Stimulated activated CD4-positive, alpha-beta T cell treated with anti-CD3 and anti-CD28 coated beads, Interleukin-2, amount 100 ng/mL, for 48 hours (primary cell): ENCODE results near the gene MBD2.

Source experiments
- DNase-seq, 2 donors: peaks; one replicate each; pipeline ENCODE4 v3.0.0-alpha.2; 2020

MBD2 gene

GRCh38 chr18:54193786-54194185 is 30.7 kb downstream of the MBD2 start:
- DNase-seq, result no peak

DNA sequence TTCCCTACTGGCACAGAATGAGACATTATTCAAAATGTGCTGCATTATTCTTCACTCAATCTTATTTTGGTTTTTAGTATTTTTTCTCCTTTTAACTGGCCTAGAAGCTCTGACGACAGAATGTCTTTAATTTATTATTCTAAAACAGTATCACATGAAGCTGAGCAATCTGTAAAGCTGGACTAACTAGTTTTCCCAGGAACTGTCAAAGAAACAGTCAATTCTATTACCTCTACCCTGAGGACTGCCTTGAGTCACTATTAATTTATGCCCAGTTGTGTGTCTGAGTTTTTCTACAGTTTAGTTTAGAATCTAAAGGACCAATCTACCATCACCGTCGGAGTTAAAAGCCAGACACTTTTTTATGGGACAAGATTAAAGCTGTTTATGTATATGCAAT is 31.6 kb downstream of the MBD2 start:
- no peak for DNase-seq

DNA sequence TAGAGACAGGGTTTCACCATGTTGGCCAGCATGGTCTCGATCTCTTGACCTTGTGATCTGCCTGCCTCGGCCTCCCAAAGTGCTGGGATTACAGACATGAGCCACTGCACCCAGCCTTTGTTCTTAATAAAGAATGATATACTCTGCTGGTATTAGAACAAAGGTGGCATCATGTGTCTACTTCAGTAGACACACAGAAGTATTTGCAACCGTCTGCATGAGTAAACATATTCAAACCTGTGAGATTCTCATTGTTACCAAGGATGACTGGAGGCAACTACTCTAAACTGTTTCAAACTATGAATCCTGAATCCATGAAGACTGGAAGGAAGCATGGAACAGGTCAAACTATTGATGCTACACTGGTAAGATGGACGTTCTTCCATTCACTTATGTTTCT is 32.1 kb downstream of the MBD2 start:
- DNase-seq, result no peak

GRCh38 chr18:54191352-54191751 is 33.1 kb downstream of the MBD2 start:
- DNase-seq, result no peak

GRCh38 chr18:54187372-54187771 is 37.1 kb downstream of the MBD2 start:
- no peak for DNase-seq

DNA sequence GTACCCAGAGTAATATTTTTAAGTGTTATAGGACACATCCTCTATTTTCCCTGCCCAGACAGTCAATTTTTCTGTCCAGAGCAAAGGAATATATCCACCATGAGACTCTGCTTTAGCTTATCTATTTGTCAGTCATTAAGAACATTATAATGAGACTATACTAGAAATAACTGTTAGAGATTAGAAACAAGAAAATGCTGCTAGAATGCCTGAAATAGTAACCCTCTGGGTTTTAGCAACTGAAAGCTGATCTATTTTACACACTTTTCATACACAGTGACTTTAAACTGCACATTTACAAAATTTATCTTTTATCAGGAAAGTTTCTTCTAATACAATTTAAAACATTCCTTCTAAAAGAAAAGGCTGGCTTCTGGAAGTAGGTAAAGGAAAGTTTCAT is 39.6 kb downstream of the MBD2 start:
- DNase-seq, result no peak

- DNase-seq, result no peak
These were observed 41.1 kb downstream of the MBD2 start for GRCh38 chr18:54183390-54183789.

DNA sequence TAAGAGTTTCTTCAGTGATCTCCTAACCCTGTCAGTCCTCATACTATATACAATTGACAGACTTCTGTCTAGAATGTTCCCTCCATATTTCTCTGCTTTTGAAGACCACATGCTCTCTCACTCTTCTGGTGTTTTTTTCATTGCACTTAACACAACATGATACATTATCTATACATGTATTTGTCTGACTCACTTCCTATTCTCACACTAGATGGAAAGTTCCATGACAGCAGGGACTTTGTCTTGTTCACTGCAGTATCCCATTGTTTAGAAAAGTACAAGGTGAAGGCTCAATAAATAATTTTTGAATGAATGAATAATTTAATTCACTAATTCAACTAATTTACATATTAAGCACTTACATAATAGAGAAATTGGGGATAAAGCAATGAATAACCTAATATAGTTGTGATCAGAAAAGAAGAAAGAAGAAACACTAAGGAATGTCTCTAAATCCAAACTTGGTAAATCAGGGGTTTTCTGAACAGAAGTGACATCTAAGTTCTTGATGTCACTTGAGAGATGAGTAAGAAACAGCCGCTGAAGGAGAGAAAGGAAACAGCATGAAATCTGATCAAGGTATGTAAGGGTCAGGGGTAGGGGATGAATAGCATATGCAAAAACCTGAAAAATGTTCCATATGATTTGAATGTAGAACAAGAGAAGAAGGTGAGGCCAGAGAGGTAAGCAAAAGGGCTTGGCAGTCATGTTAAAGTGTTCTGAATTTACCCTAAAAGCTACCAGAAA is 42.4 kb downstream of the MBD2 start:
- DNase-seq, result no peak

DNA sequence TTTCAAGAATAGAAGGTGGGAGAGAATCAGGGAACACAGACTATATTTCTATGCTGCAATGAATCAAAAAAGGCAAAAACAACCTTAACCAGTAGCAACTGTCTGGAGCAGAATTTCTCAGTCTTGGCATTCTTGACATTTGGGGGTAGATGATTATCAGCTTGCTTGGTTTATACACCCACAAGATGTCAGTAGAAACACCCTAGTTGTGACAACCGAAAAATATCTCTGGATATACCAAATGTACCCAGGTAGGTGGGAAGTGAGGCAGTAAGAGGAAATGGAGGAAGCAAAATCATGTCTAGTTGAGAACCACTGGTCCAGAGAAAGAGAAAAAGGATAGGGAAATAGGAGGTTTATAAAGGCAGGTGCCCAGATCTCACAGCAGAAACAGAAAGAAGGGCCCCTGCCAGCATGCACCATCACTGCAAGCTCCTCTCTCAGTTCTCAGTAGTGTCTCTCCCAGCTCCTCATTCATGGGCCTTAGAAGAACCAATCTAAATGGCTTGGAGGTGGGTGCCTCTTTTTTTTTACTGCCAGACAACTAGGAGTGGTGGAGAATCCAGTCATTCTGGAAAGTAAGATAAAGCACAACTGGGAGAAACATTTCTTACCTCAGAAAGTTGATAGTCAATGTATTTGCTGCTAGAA is 50.4 kb downstream of the MBD2 start:
- no peak for DNase-seq

DNA sequence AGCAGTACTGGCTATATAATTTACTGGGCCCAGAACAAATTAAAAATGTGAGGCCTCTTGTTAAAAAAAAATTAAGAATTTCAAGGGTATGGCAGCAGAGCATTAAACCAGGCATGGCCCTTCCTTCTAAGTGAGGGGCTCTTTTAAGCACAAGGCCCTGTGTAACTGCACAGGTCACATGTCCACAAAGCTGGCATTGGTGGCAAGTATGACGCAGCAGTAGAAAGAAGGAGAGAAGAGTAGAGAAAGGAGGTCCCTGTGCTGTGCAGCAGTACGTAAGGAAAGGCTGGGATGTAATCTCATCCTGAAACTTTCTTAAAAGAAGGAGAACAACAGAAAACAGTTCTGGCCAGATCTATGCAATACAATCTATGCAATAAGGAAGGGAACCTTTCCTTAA is 51.2 kb downstream of the MBD2 start:
- no peak for DNase-seq

GRCh38 chr18:54169431-54170403 is 54.8 kb downstream of the MBD2 start:
- no peak for DNase-seq

DNA sequence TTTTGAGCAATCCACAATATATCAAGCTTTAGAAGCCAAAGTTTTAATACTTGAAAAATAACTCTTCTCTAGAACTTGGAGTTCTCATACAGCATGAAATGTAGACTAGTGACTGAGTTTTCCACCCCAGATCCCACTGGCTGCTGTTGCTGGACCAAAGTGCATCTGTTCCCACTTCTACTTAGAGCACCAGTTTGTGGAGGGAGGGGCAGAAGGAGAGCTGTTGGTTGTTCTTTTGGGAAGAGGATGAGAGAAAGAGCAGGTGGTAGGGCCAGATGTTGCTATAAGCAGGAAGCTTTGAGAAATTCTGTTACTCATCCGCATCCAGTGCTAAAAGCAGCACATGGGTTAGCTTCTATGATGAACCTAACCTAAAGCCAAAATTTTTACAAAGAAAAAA is 59.0 kb downstream of the MBD2 start:
- DNase-seq, result no peak

DNA sequence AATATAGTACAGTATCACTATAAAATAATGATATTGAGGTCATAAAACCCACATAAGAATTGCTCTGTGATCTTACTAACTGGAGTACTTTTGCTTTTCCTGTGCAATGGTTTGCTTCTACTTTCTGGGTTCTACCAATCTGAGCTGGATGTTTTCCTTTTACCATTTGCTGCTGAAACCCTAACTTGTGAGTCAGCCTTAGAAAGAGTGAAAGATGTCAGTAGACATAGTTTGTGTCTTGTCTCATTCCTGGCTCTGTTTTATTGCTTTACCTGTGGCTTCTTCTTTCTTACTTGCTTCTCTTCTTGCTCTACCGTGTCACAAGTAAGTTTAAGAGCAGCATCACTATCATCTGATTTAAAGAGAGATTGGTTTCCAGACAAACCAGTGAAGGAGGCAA is 61.0 kb downstream of the MBD2 start:
- no peak for DNase-seq

DNA sequence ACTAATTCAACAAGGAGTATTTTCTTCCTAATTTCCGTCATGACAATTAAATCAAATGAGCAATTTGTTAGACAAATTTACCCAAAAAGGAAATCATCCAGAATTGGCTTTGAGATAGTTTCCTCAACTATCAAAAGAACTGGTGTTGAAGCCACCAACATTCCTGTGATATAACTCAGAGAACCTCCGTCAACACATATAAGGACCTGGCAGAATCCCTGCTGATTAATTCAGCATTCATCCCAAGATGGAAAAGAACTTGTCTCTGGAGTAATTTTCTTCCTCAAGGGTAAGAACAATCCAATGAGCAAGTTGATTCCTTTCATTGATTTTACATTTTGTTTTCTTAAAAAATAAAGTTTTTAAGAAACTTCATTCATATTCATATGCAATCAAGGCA is 62.0 kb downstream of the MBD2 start:
- no peak for DNase-seq

DNA sequence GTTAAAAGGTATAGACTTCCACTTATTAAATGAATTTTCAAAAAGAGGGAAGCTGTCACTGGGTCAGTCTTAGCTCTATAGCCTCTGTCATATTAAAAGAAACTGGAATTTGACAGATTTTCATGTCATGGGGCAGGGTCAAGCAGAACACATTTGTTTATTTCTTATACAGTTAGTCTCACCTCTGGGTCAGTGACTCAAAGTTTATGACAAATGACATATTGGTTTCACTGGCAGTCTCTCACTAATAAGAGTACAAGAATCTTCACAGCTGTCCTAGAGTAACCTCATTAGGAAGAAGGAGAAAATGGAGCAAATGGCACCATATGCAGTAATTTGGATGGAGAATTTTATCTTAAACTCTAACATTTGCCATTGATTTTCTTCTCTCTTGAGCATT is 63.2 kb downstream of the MBD2 start:
- DNase-seq, result no peak

DNA sequence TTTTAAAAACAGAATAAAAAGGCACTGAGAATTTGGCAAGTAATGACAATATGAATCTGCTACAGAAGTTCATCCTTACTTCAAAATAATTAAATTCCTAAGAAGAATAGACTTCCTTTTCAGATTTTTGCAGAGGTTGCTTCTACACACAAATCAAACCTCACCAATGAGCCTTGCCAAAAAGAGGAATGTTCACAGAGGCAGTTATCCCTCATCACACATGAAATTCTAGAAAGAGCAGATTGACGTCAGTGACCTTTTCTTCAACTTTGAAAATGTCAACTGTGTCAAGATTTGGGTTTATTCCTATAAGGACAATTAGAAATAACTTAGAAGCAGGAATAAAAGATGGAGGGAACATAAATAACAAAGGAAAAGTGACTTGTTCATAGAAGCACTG is 64.6 kb downstream of the MBD2 start:
- DNase-seq, result no peak

GRCh38 chr18:54157646-54158385 is 66.7 kb downstream of the MBD2 start:
- DNase-seq, result no peak

- DNase-seq, result no peak
These were observed 69.1 kb downstream of the MBD2 start for GRCh38 chr18:54155412-54155811.

DNA sequence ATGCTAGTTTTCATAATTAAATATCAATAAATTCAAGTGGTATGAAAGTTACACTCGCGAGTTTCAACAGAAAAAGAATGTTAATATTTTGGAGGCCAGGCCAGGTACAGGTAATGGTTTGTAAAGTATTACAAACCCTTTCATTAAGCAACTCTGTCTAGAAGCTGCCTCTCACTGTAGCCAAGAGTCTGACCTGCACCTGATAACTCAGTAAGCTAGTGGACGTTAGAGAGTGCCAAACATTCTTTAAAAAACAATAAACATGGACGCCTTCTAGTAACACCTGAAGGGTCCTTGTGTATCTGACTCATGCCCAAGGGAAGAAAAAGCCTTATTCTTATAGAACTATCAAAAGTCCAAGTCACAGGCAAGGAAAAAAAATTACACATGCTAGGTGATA is 70.2 kb downstream of the MBD2 start:
- DNase-seq, result no peak

- no peak for DNase-seq
These were observed 73.1 kb downstream of the MBD2 start for GRCh38 chr18:54151376-54151775.

DNA sequence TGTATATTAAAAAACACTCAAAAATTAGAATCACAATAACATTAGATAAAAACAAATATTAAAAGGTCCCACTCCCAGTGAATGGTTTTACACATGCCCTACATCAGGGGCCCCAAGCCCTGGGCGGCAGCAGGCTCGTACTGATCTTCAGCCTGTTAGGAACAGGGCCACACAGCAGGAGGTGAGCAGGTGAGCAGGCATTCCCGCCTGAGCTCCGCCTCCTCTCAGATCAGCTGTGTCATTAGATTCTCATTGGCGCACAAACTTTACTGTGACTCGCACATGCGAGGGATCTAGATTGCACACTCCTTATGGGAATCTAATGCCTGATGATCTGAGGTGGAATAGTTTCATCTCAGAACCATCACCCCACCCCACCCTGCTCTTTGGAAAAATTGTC is 74.2 kb downstream of the MBD2 start:
- DNase-seq, result no peak

- peak; percentile 31 to 50 for DNase-seq
These were observed 75.3 kb downstream of the MBD2 start for GRCh38 chr18:54149078-54149697.

GRCh38 chr18:54148678-54149077 is 75.8 kb downstream of the MBD2 start:
- no peak for DNase-seq
